ENCODE measurements around the gene FNBP1.

Gene FNBP1

GRCh38 chr9:130049431-130050210, 6.6 kb upstream of the FNBP1 start:
- no peak for DNase-seq (ENCODE audit: low read depth in 2 of 2)
- H3K4me3 ChIP-seq (replicated peaks in 1 of 2; ENCODE audit: low read depth in 2 of 2, low read length in 2 of 2) = no peak overlapping the region
- TF ChIP-seq CTCF (IDR thresholded peaks at IDR 0.05; ENCODE audit: low read depth, low read length) = no peak

GRCh38 chr9:130045725-130046450, 2.9 kb upstream of the FNBP1 start:
- no peak for DNase-seq (ENCODE audit: low read depth in 2 of 2)
- TF ChIP-seq CTCF (IDR thresholded peaks at IDR 0.05; ENCODE audit: low read depth, low read length) = no peak
- no peak overlapping the region for H3K4me3 ChIP-seq (replicated peaks in 1 of 2; ENCODE audit: low read depth in 2 of 2, low read length in 2 of 2)

DNA sequence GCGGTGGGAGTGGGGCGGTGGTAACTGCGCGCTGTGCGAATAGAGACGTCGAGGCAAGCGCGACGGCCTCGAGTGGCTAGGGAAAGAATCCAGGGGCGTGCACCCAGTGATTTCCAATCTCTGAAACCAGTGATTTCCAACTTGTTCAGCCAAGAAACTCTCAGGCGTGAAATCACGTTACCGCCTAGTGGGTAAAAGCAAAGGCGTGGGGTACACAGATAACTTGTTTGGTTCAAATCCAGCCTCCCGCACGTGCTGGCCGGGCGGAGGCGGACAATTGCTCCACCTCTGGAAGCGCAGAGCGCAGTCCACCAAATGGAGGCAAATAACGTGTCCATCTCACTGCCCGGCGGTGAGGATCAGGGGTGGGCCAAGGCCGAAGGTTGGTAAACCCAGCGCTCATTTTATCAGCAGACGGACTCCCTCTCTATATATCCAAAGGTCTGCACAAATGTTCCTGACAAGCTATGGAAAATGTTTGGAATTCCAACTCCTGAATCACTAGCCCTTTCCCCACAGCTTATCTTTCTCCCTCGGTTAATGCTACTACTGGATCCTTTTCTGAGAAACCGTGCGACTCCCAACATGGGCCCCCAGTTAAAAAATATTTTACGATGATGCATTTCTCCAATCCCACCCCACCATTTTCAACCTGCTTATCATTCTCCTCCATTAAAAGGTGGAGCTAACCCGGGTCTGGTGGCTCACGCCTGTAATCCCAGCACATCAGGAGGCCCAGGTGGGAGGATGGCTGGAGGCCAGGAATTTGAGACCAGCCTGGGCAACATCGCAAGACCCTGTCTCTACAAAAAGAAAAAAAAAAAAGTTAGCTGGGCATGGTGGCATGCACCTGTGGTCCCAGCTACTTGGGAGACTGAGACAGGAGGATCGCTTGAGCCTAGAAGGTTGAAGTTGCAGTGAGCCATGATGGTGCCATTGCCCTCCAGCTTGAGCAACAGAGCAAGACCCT, 950 bp upstream of the FNBP1 start:
- peak; percentile 59 to 83 for DNase-seq (ENCODE audit: low read depth in 2 of 2)
- no peak for TF ChIP-seq CTCF (IDR thresholded peaks at IDR 0.05; ENCODE audit: low read depth, low read length)
- peak overlapping the region; percentile 66 to 83 for H3K4me3 ChIP-seq (replicated peaks in 1 of 2; ENCODE audit: low read depth in 2 of 2, low read length in 2 of 2)

GRCh38 chr9:130042406-130042884, 544 bp downstream of the FNBP1 start:
- peak overlapping the region; percentile 83 to 90 for H3K4me3 ChIP-seq (replicated peaks in 1 of 2; ENCODE audit: low read depth in 2 of 2, low read length in 2 of 2)
- no peak for TF ChIP-seq CTCF (IDR thresholded peaks at IDR 0.05; ENCODE audit: low read depth, low read length)
- DNase-seq (ENCODE audit: low read depth in 2 of 2) = no peak

GRCh38 chr9:130041648-130042405, 1.2 kb downstream of the FNBP1 start:
- TF ChIP-seq CTCF (IDR thresholded peaks at IDR 0.05; ENCODE audit: low read depth, low read length) = no peak
- peak overlapping the region; percentile 83 to 90 for H3K4me3 ChIP-seq (replicated peaks in 1 of 2; ENCODE audit: low read depth in 2 of 2, low read length in 2 of 2)
- DNase-seq (ENCODE audit: low read depth in 2 of 2) = peak in 1 of 2 donors; percentile 42

Measured in cardiac fibroblast (primary cell).